Embryonic facial prominence (tissue), 1 donor: ENCODE data around the gene RHBDL3.

ENCODE experiments used
- DNase-seq: peaks from one replicate; pipeline ENCODE4 v3.0.0-alpha.2; 2016; ENCODE audit errors: extremely low spot score

RHBDL3 gene

GRCh38 chr17:32357615-32358014 is 92.0 kb downstream of the RHBDL3 start:
- DNase-seq = no peak

- DNase-seq = no peak
Observed at GRCh38 chr17:32361270-32361669, 95.6 kb downstream of the RHBDL3 start.

- no peak for DNase-seq
Observed at GRCh38 chr17:32370426-32370825, 104.8 kb downstream of the RHBDL3 start.
